GM12892 (cell line): Measurements from ENCODE around the gene TCFL5.

Source experiments
- POLR2A ChIP-seq: IDR thresholded peaks from 2 replicates; pipeline ENCODE4 v1.6.1; 2011; ENCODE audit warnings: low read depth, low read length, control low read depth
- POLR2AphosphoS5 ChIP-seq: IDR thresholded peaks from 2 replicates; pipeline ENCODE4 v1.6.1; 2011; ENCODE audit warnings: low read depth, low read length, control low read depth

DNA sequence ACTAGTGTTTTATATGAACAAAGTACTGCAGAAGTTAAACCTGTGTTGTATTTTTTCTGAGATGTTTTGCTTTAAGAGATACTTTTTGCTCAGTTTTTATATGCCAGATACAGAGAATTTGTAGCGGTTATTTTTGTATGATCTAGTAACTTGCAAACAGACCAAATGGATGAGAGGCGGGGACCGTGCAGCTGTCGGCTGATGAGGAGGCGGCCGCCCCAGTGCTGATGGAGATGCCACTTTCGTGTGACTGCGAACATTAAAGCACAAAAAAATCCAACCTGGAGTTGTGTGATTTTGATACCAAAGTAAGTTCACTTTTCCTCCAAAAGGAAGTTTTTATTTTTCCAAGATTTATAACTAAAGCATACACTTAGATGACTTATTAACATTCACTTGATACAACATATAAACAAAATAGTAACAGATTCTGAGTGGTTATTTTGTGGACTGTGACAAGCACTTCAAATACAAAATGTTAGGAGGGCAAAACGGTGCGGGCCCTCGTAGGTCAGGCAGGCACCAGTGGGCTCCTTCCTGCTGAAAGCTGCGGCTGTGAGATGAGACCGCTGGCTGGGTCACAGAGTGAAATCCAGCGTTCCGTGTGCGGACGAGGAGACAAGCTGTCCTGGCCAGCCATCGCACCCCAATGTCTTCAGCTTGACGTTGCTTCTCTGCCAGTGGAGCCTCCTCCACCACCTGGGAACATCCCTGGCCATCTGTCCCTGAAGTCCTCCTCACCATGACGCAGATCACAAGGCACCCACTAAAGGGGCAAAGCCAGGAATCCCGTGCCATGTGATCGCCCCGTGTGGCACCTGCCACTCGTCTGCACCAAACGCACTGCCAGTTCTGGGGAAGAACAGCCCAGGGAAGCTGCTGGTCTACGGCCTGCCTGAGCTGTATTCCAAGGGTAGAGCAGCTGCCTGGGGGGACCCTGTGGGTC lies 61.0 kb downstream of the TCFL5 start:
- TF ChIP-seq POLR2A (no peak), POLR2AphosphoS5 (no peak)
